HepG2 (cell line): ENCODE results near the gene COQ7. TPM values are rescaled to one million over a fixed set of nuclear protein-coding genes. Genes with fewer than 3 reads are reported as not detected.
A peak's percentile ranks its signal among the peaks of the same experiment; 100 is the strongest.

Experiments
- ERF ChIP-seq: IDR thresholded peaks from 2 replicates; pipeline ENCODE4 v1.6.1; 2018; ENCODE audit warnings: missing biosample characterization, missing genetic modification reagents
- HDAC2 ChIP-seq: sonication (generic); formaldehyde crosslinking; IDR thresholded peaks from 2 replicates; pipeline ENCODE4 v1.4.0; 2020; ENCODE audit warnings: missing genetic modification reagents
- HNF4G ChIP-seq, 2 experiments: sonication (generic) in 1 of 2; formaldehyde crosslinking in 1 of 2; IDR thresholded peaks; 2 replicates each; pipeline versions ENCODE4 v1.4.0 to v1.6.1; 2011 to 2020; ENCODE audit warnings: borderline replicate concordance in 2 of 2, low read depth in 2 of 2, mild to moderate bottlenecking in 2 of 2, low read length in 1 of 2, missing genetic modification reagents in 1 of 2, moderate library complexity in 1 of 2
- NCOR1 ChIP-seq: fragments of 200-600 bp; sonication (generic); IDR thresholded peaks from 2 replicates; pipeline ENCODE4 v1.7.0; 2017; ENCODE audit warnings: antibody characterized with exemption, low read length, borderline replicate concordance
- NFYC ChIP-seq: IDR thresholded peaks from 2 replicates; pipeline ENCODE4 v1.6.1; 2016; ENCODE audit warnings: missing genetic modification reagents, missing compliant biosample characterization
- NR2F2 ChIP-seq: IDR thresholded peaks from 2 replicates; pipeline ENCODE4 v1.6.1; 2012; ENCODE audit warnings: low read depth, inconsistent platforms, borderline replicate concordance
- NR2F6 ChIP-seq, 2 experiments: IDR thresholded peaks; 2 replicates each; pipeline ENCODE4 v1.6.1; 2016; ENCODE audit warnings: antibody characterized with exemption in 1 of 2, mild to moderate bottlenecking in 1 of 2
- ZNF24 ChIP-seq: fragments of 450-650 bp; IDR thresholded peaks from 2 replicates; pipeline ENCODE4 v1.6.1; 2017; ENCODE audit warnings: antibody characterized with exemption, mild to moderate bottlenecking
- ZNF616 ChIP-seq: sonication (generic); formaldehyde crosslinking; IDR thresholded peaks from 2 replicates; pipeline ENCODE4 v1.5.0; 2020; ENCODE audit warnings: low read depth, mild to moderate bottlenecking, missing genetic modification reagents
- ZNF839 ChIP-seq: sonication (generic); formaldehyde crosslinking; IDR thresholded peaks from 2 replicates; pipeline ENCODE4 v1.4.0; 2020; ENCODE audit warnings: missing genetic modification reagents, mild to moderate bottlenecking, borderline replicate concordance
- polyA plus RNA-seq, 8 experiments: library from polyadenylated mRNA; depleted of rRNA in 3 of 8; stranded (reverse) in 7 of 8; unstranded in 1 of 8; fragments of >200 nt; fragmentation: Illumina TruSeq in 4 of 8; extraction: Trizol in 4 of 8; gene quantifications; 2 replicates each; pipeline versions ENCODE4 v1.2.1 to v1.2.3, GENCODE V29; 2011 to 2016; ENCODE audit warnings: low read depth in 4 of 8, missing spikeins in 1 of 8, mixed read lengths in 1 of 8; ENCODE audit not compliant: insufficient read depth in 1 of 8
- total RNA-seq, 5 experiments: library from RNA; depleted of rRNA; stranded (reverse); fragments of >200 nt; fragmentation: Illumina TruSeq; extraction: Trizol; gene quantifications; 2 replicates each; pipeline ENCODE4 v1.2.3, GENCODE V29; 2016; ENCODE audit warnings: low read depth in 1 of 5
- TF ChIP-seq, protein P1 (sequence below): sonication (generic); formaldehyde crosslinking; IDR thresholded peaks from 2 replicates; pipeline ENCODE4 v1.4.0; 2020; ENCODE audit warnings: mild to moderate bottlenecking, missing genetic modification reagents
- TF ChIP-seq, protein P2 (sequence below): sonication (generic); formaldehyde crosslinking; IDR thresholded peaks from 2 replicates; pipeline ENCODE4 v1.4.0; 2020; ENCODE audit warnings: missing genetic modification reagents
- TF ChIP-seq, protein P3 (sequence below): sonication (generic); formaldehyde crosslinking; IDR thresholded peaks from 2 replicates; pipeline ENCODE4 v1.5.0; 2020; ENCODE audit warnings: missing genetic modification reagents
- TF ChIP-seq, protein P4 (sequence below): sonication (generic); formaldehyde crosslinking; IDR thresholded peaks from 2 replicates; pipeline ENCODE4 v1.5.0; 2020; ENCODE audit warnings: mild to moderate bottlenecking, missing genetic modification reagents
- TF ChIP-seq, protein P5 (sequence below): sonication (generic); formaldehyde crosslinking; conservative IDR thresholded peaks from 2 replicates; pipeline ENCODE4 v1.4.0; 2020; ENCODE audit warnings: missing genetic modification reagents

Gene COQ7
- total and polyA plus RNA-seq, 2 of the 13 experiments (the other 11 are each of a cell fraction or from before 2014, with no cell fraction given), result 20.1 to 45.7 TPM

DNA sequence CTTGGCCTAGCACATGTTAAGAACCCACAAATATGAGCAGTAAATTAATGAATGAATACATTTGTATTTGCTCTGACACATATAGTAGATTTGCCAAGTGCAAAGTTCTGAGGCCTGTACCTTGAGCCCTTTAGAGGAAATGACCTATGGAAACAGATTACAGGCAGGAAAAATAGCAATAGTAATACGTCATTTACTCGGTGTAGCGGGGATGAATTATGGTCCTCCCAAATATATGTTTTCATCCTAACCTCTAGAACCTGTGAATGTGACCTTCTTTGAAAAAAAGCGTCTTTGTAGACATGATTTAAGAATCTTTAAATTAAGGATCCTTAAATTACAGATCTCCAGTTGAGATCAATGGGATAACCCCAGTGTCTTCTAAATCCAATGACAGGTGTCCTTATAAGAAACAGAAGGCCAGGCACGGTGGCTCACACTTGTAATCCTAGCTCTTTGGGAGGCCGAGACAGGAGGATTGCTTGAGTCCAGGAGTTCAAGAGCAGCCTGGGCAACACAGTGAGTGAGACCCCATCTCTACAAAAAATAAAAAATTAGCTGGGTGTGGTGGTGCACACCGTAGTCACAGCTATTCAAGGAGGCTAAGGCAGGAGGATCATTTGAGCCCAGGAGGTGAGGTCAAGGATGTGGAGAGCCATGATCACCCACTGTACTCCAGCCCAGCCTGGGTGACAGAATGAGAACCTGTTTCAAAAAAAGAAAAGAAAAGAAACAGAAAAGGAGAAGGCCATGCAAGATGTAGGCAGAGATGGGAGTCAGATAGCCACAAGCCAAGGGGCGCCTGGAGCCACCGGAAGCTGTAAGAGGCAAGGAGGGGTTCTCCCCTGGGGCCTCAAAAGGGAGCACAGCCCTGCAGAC, 41.2 kb downstream of the COQ7 start (continued):
- TF ChIP-seq, protein P1, sequence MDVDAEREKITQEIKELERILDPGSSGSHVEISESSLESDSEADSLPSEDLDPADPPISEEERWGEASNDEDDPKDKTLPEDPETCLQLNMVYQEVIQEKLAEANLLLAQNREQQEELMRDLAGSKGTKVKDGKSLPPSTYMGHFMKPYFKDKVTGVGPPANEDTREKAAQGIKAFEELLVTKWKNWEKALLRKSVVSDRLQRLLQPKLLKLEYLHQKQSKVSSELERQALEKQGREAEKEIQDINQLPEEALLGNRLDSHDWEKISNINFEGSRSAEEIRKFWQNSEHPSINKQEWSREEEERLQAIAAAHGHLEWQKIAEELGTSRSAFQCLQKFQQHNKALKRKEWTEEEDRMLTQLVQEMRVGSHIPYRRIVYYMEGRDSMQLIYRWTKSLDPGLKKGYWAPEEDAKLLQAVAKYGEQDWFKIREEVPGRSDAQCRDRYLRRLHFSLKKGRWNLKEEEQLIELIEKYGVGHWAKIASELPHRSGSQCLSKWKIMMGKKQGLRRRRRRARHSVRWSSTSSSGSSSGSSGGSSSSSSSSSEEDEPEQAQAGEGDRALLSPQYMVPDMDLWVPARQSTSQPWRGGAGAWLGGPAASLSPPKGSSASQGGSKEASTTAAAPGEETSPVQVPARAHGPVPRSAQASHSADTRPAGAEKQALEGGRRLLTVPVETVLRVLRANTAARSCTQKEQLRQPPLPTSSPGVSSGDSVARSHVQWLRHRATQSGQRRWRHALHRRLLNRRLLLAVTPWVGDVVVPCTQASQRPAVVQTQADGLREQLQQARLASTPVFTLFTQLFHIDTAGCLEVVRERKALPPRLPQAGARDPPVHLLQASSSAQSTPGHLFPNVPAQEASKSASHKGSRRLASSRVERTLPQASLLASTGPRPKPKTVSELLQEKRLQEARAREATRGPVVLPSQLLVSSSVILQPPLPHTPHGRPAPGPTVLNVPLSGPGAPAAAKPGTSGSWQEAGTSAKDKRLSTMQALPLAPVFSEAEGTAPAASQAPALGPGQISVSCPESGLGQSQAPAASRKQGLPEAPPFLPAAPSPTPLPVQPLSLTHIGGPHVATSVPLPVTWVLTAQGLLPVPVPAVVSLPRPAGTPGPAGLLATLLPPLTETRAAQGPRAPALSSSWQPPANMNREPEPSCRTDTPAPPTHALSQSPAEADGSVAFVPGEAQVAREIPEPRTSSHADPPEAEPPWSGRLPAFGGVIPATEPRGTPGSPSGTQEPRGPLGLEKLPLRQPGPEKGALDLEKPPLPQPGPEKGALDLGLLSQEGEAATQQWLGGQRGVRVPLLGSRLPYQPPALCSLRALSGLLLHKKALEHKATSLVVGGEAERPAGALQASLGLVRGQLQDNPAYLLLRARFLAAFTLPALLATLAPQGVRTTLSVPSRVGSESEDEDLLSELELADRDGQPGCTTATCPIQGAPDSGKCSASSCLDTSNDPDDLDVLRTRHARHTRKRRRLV (CRISPR knock-in tag), result 0 out of 2 replicates have a peak, but pooled peaks have one; percentile 35
- TF ChIP-seq HDAC2 (CRISPR knock-in tag), result peak; percentile 33; the same call in 1 of the 2 replicates
- TF ChIP-seq HNF4G (IDR thresholded peaks at IDR 0.05; ENCODE audit: borderline replicate concordance, low read depth, low read length), result peak; percentile 87
- peak; percentile 42; the same call in 1 of the 2 replicates for TF ChIP-seq HNF4G (CRISPR knock-in tag; IDR thresholded peaks at IDR 0.05; ENCODE audit: borderline replicate concordance, low read depth)
- no peak for TF ChIP-seq NFYC
- peak; percentile 84; the same call in 1 of the 2 replicates for TF ChIP-seq NCOR1
- TF ChIP-seq NR2F2, result peak; percentile 73; the same call in 1 of the 2 replicates
- TF ChIP-seq, protein P2, sequence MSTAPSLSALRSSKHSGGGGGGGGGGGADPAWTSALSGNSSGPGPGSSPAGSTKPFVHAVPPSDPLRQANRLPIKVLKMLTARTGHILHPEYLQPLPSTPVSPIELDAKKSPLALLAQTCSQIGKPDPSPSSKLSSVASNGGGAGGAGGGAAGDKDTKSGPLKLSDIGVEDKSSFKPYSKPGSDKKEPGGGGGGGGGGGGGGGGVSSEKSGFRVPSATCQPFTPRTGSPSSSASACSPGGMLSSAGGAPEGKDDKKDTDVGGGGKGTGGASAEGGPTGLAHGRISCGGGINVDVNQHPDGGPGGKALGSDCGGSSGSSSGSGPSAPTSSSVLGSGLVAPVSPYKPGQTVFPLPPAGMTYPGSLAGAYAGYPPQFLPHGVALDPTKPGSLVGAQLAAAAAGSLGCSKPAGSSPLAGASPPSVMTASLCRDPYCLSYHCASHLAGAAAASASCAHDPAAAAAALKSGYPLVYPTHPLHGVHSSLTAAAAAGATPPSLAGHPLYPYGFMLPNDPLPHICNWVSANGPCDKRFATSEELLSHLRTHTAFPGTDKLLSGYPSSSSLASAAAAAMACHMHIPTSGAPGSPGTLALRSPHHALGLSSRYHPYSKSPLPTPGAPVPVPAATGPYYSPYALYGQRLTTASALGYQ (CRISPR knock-in tag), result no peak
- no peak for TF ChIP-seq ZNF616 (CRISPR knock-in tag)
- TF ChIP-seq, protein P3, sequence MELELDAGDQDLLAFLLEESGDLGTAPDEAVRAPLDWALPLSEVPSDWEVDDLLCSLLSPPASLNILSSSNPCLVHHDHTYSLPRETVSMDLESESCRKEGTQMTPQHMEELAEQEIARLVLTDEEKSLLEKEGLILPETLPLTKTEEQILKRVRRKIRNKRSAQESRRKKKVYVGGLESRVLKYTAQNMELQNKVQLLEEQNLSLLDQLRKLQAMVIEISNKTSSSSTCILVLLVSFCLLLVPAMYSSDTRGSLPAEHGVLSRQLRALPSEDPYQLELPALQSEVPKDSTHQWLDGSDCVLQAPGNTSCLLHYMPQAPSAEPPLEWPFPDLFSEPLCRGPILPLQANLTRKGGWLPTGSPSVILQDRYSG (CRISPR knock-in tag), result 0 out of 2 replicates have a peak, but pooled peaks have one; percentile 70
- peak; percentile 21; the same call in 1 of the 2 replicates for TF ChIP-seq ERF (CRISPR knock-in tag)
- TF ChIP-seq, protein P4, sequence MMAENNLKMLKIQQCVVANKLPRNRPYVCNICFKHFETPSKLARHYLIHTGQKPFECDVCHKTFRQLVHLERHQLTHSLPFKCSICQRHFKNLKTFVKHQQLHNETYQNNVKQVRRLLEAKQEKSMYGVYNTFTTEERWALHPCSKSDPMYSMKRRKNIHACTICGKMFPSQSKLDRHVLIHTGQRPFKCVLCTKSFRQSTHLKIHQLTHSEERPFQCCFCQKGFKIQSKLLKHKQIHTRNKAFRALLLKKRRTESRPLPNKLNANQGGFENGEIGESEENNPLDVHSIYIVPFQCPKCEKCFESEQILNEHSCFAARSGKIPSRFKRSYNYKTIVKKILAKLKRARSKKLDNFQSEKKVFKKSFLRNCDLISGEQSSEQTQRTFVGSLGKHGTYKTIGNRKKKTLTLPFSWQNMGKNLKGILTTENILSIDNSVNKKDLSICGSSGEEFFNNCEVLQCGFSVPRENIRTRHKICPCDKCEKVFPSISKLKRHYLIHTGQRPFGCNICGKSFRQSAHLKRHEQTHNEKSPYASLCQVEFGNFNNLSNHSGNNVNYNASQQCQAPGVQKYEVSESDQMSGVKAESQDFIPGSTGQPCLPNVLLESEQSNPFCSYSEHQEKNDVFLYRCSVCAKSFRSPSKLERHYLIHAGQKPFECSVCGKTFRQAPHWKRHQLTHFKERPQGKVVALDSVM (CRISPR knock-in tag), result peak; percentile 87
- TF ChIP-seq ZNF24, result peak; percentile 88
- TF ChIP-seq NR2F6 (IDR thresholded peaks at IDR 0.05), result peak; percentile 67
- TF ChIP-seq NR2F6 (CRISPR knock-in tag; IDR thresholded peaks at IDR 0.05), result 0 out of 2 replicates have a peak, but pooled peaks have one; percentile 62
- no peak for TF ChIP-seq ZNF839
- TF ChIP-seq, protein P5, sequence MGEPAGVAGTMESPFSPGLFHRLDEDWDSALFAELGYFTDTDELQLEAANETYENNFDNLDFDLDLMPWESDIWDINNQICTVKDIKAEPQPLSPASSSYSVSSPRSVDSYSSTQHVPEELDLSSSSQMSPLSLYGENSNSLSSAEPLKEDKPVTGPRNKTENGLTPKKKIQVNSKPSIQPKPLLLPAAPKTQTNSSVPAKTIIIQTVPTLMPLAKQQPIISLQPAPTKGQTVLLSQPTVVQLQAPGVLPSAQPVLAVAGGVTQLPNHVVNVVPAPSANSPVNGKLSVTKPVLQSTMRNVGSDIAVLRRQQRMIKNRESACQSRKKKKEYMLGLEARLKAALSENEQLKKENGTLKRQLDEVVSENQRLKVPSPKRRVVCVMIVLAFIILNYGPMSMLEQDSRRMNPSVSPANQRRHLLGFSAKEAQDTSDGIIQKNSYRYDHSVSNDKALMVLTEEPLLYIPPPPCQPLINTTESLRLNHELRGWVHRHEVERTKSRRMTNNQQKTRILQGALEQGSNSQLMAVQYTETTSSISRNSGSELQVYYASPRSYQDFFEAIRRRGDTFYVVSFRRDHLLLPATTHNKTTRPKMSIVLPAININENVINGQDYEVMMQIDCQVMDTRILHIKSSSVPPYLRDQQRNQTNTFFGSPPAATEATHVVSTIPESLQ (CRISPR knock-in tag), result no peak
